Daoy (cell line): Measurements from ENCODE around the gene NUP155. TPM values are rescaled to one million over a fixed set of nuclear protein-coding genes. Genes with fewer than 3 reads are reported as not detected.
A peak's percentile ranks its signal among the peaks of the same experiment; 100 is the strongest.
"Not testable (repeated sequence)": the region's sequence is repeated elsewhere in the genome, so short reads cannot be mapped to it uniquely, and the experiment has no call there.

ENCODE experiments used
- DNase-seq: peaks from one replicate; pipeline ENCODE4 v3.0.0-alpha.2; 2015; ENCODE audit warnings: low read depth
- total RNA-seq: library from RNA; depleted of rRNA; stranded (reverse); fragments of >200 nt; shearing (Covaris generic); gene quantifications from 2 replicates; pipeline ENCODE4 v1.2.3, GENCODE V29; 2014; rRNA removed

Gene NUP155
- total RNA-seq, 1 experiment from 2014 or later = 55.0 TPM

DNA sequence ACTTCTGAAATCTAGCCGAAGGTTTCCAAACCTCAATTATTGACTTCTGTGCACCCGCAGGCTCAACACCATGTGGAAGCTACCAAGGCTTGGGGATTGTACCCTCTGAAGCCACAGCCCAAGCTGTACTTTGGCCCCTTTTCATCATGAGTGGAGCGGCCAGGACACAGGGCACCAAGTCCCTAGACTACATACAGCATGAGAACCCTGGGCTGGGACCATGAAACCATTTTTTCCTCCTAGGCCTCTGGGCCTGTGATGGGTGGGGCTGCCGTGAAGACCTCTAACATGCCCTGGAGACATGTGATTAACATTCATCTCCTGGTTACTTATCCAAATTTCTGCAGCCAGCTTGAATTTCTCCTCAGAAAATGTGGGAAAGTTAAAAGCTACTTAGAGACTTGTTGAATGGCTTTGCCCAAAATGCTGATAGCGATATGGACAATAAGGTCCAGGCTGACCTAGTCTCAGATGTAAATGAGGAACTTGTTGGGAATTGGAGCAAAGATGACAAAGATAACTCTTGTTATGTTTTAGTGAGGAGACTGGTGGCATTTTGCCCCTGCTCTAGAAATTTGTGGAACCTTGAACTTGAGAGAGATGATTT is 87.6 kb downstream of the NUP155 start:
- no peak for DNase-seq

DNA sequence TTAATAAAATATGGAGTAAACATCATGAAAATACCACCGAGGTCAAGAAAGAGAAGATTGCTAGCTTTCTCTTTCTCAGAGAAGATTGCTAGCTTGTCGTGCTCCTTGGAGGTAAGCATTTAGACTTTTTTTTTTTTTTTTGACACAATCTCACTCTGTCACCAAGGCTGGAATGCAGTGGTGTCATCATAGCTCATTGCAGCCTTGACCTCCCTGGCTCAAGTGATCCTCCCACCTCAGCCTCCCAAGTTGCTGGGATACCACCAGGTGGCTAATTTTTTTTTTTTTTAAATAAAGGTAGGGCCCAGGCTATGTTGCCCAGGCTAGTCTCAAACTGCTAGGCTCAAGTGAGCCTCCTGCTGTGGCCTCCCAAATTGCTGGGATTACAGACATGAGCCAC is 95.4 kb downstream of the NUP155 start:
- no peak for DNase-seq

DNA sequence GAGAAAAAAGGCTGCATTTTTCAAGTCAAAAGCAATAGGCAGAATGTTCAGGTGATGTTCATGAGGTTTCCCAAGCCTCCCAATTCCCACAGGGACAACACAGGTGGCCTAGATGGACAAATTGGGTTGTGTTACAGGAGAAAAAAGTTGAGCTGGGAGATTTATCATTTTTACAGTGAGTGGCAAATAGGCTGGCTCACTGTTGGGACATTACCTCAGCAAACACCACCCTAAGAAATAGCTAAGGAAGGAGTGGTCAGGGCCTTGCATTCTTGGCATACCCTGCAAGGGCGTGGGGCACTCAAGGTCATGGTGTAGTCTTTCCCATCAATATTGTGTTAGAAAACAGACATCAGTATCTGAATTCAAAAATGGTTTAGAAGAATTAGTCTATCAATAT is 98.4 kb downstream of the NUP155 start:
- DNase-seq = peak; percentile 24

DNA sequence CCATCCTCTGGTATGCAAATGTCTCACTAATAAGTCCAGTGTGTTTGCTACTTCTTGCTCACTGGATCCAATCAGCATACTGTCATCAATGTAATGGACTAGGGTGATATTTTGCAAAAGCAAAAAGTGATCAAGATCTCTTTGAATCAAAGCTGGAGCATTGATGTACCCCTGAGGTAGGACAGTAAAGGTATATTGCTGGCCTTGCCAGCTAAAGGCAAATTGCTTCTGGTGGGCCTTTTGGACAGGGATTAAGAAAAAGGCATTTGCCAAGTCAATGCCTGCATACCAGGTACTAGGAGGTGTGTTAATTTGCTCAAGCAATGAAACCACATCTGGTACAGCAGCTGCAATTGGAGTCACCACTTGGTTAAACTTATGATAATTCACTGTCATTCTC is 102.8 kb downstream of the NUP155 start:
- DNase-seq = not testable (repeated sequence)

DNA sequence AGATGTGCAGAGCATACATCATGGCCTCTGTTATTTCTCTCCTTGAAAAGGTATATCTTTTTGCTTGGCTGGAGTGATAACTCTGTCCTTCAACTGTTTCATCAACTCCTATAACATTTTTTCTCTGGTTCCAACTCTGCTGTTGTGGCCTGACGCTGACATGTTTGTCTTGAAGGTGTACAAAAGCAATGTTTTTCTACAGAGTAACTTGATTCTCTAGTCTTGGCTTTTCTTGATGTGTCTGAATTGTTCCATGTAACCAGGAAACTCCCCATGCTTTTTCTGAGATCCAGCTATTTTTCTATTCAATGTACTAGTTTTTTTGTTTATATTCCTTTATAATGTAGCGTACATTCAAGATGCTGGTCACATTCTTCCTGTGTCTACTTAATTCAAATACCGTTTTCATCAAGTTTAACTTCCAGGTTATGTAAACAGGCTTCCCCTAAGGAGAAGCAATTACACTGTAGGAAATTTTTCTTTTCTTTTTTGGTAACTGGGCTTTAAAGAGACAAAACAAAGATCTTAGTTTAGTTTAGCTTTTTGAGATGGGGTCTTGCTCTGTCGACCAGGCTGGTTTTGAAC is 115.0 kb downstream of the NUP155 start:
- no peak for DNase-seq

DNA sequence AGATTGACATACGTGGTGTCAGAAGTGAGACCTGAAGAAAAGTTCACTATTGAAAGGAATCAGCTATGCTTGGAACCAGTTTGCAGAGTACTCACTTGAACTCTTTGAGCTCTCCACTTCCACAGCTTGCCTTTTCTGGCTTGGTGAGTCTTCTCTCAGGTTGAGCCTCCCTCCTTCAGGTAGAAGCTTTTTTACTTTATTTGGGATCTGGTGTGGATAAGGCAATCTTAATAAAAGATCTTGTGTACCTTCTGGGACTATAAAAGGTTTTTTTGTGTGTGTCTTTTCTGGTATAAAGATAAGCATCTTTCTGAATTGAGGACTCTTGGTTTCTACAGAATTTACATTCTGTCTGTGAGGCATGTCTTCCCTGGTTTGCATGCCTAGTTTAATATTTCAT is 116.3 kb downstream of the NUP155 start:
- DNase-seq = no peak

DNA sequence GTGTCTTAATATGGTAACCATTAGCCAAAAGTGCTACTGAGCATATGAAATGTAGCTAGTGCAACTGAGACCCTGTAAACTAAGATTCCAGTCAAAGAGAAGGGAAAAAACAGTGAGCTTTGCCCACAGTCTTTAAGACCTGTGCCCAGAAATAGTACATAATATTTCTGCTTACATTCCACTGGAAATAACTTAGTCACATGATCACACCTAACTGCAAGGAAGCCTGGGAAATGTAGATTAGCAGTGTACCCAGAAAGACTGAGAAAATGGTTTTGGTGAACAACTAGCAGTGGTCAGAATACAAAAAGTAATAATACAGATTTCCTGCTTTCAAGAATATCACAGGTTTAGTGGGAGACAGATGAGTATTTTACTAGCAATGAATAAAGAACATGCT is 119.2 kb downstream of the NUP155 start:
- no peak for DNase-seq

DNA sequence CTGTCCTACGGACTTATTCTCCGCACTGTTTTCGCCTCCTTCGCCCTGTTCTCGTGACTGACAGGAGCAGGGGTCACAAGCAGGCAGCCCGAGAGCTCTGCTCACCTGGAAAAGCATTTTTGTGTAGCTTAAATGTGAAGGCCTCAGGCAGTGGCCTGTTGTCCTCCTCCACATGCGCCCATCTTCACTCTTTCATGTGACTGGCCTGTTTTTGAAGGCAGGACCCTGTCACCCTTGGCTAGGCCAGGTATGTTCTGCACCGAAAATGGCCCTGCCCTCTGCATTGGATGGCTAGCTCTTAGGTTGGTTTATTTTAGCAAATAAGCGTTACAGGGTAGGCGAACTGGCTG is 121.1 kb downstream of the NUP155 start:
- DNase-seq = no peak

DNA sequence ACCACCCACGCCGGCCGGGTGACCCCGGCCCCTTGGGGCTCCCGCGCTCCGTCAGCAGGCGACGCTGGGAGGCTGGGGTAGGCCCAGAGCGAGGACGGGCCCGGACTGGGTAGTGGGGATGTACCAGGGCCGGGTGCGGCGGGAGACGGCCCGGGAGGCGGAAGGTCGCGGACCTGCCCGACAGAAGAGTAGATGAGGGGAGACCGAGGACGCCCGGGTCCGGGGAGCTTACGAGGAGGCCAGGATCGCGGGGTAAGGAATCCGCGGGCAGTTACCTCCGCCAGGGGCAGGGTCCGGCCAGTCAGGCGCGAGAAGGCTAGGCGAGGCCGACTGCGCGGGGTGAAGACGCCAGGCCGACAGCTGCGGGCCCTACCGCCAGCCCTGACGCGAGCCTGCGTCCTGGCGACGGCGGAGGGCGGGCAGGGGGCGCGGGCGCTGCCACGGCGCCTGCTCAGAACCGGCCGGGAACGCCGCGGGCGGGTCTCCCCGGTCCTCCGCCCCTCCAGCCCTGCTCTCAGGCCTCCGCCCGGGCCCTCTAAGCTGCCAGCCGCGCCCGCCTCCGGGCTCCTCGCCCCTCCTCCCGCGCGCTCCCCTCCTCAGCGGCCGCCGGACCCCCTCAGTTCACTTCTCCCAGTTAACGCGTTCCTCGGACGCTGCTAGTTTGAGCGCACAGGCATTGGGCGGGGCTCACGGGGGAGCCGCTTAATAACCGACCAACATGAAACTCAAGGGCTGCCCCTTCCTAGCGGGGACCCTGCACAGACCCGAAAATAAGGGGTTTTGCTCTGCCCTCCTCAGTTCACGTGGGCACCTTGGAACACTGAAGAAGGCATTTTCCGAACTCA is 121.7 kb downstream of the NUP155 start, which contains the start of gene CPLANE1:
CPLANE1 (minus strand) TSS at position 407 of the 845 bp plus-strand sequence. CDS start 1,678 bp downstream, outside the sequence.
- DNase-seq = peak; percentile 81

DNA sequence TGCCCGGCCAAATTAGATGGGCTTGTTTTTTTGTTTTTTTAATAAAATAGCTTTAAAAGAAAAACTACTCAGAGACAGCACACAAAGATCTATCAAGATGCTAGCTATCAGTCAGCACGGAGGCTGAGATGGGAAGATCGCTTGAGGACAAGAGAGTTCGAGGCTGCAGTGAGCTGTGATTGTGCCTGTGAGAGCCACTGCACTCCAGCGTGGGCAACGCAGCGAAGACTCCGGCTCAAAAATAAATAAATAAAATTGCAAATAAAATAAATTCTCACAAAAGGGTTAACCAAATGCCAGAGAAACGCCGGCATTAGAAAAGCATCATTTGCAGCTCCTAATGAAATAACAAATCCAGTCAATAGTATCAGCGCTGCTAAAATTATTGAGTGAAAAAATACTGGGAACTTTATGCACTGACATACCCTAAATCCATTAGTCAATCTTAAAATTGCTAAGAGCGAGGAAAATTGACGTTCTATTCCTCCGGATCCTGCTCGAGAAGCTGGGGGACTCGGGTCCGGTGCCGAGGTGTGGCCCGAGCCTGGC is 122.4 kb downstream of the NUP155 start:
- peak; percentile 23 for DNase-seq

DNA sequence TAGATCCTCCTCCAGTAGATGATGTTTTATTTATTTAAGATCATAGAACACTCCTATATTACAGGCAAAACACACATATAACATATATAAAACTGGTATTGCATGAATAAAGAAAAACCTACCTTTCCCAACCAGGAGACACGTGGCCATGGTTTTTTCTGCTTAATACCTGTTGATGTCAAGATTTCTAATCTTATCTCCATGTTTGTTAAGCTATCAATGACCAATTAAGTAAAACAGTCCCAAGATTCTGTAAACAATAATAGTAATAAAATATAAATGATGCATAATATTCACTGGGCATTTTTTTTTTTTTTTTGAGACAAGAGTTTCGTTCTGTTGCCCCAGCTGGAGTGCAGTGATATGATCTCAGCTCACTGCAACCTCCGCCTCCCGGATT is 123.4 kb downstream of the NUP155 start:
- DNase-seq = no peak

DNA sequence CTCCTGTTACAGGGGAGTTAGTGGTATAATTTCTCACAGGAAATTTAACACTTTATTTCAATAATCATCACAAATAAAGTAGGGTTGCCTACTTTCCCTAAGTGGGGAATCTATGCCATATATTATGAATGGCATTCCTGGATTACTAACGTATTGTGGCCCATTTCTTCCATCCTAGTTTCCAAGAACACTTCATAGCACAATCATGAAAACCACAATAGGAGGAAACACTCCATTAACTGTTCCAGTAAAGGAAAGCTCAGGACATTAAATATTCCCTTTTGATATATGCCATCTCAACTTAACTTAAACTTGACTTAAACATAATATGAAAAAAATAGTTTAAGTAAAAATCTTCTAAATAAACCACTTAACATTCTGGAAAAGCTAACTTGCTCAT is 123.9 kb downstream of the NUP155 start:
- no peak for DNase-seq

Other genes with a start within 250 kb of the NUP155 start
- 3.7 and 5.1 TPM in 2 replicates for gene CPLANE1, start 121.7 kb downstream of the NUP155 start, total RNA-seq
- gene WDR70, start 8.2 kb upstream of the NUP155 start, total RNA-seq = 39.4 and 65.7 TPM in 2 replicates